ENCODE measurements around the gene PRR19. TPM values are rescaled to one million over a fixed set of nuclear protein-coding genes. Genes with fewer than 3 reads are reported as not detected.
"Not testable (repeated sequence)": the region's sequence is repeated elsewhere in the genome, so short reads cannot be mapped to it uniquely, and the experiment has no call there.

Gene PRR19, protein sequence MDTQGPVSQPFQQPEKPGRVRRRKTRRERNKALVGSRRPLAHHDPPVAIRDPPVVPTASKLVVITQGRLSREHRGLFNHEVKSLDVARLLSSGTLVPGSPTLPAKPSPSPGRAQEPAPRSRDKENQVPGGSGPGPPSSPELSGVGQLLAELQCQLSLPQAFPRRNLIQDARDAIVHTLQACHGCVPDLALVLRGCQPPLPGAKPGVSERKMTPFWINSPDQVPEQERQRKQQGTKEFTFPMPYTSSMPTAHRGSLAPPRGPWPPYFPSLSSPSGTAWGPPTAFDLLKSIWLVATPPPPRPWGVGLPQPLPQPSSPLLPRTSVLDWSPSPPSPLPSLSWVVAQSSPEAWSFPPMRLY
- total RNA-seq (2012; rRNA removed) = 0.66 and 1.3 TPM in 2 replicates

DNA sequence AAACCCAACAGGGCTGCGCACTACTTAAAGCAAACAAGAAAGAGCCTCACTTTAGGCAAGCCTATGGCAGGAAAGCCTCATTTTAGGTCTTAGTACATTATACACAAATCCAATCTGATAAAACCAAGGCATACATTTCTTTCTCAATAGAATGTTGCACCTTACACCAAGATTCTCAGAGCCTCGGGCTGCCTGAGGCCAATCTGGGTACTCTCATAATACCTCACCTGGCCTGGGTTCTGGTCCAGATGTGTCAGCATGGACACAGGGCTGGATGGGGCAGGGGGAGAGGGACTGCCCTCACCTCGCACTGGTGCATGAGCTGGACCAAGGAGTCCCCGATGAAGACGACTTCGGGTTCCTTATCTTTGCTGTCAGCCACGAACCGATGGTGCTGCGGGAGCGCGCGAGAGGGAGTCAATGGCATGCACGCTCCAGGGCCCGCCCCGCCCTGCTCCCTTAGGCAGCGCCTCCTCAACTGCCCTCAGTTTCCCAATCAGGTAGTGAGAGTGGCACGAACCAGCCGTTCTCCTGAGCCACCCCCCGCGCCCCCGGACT, at the start of gene PRR19:
PRR19 (plus strand) TSS at position 487 of the 558 bp plus-strand sequence. CDS start 7,453 bp downstream, outside the sequence.
- peaks cover 12% of the 10 kb centered on the region for H3K4me1 ChIP-seq (ENCODE audit: control insufficient read depth, insufficient read depth, low read length)
- H3K4me2 ChIP-seq (ENCODE audit: low read length) = peak within 1 kb of the TSS; percentile 98
- peak within 1 kb of the TSS; percentile 85 for H3K4me3 ChIP-seq (ENCODE audit: low read length)
- H3K9me3 ChIP-seq (replicated peaks; ENCODE audit: low read length) = no peaks in the 10 kb centered on the region
- peak within 1 kb of the TSS; percentile 76 for H3K9ac ChIP-seq (ENCODE audit: low read depth, low read length)
- H3K27me3 ChIP-seq (ENCODE audit: control insufficient read depth, insufficient read depth, low read length) = no peaks in the 10 kb centered on the region
- peaks cover 5% of the 10 kb centered on the region for H3K36me3 ChIP-seq (ENCODE audit: insufficient read depth, low read length)

DNA sequence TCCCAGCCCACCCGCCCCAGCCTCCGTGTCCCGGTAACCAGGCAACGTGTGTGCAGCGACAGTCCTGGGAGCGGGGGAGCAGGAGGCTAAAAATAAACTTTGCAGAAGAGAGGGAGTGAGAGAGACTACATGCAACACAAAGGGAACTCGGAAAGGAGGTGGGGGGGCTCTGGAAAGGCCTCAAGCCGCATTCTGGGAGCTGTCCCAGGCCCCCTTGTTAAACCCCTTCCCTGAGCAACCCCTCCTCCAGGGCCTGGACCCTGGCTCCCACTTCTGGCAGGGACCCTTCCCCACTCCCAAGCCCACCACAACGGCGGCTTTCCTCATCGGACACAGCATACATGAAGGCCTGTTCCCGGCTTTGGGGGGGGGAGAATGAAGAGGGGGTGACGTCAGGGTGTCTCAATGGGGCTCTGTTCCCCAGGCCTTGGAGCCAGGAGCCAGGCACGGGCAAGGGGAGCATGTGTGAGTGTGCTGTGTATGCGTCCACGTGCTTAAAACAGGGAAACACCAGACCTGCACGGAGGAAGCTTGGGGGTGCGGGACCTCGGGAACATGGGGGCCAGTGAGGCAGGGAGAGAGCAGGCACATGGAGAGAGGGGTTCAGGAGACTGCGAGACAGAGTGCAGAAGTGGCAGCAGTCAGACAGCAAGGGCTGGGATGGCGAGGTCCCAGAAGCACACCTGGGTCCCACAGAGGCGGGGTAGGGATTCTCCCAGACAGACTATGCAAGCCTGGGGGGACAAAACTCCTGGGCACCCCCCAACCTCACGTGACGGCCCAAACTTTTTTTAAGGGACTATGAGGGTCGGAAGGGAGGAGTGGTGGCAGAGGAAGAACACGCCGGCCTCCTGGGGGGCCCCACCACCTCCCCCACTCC, 49.3 kb upstream of the PRR19 start:
- no peaks in the 10 kb centered on the region for H3K9me3 ChIP-seq (replicated peaks; ENCODE audit: low read length)
- H3K4me3 ChIP-seq (ENCODE audit: low read length) = peak overlapping the region; percentile 95
- peaks cover 14% of the 10 kb centered on the region for H3K36me3 ChIP-seq (ENCODE audit: insufficient read depth, low read length)
- peak overlapping the region; percentile 95 for H3K4me2 ChIP-seq (ENCODE audit: low read length)
- H3K9ac ChIP-seq (ENCODE audit: low read depth, low read length) = peak overlapping the region; percentile 82
- no peaks in the 10 kb centered on the region for H3K27me3 ChIP-seq (ENCODE audit: control insufficient read depth, insufficient read depth, low read length)
- H3K4me1 ChIP-seq (ENCODE audit: control insufficient read depth, insufficient read depth, low read length) = peaks cover 46% of the 10 kb centered on the region

DNA sequence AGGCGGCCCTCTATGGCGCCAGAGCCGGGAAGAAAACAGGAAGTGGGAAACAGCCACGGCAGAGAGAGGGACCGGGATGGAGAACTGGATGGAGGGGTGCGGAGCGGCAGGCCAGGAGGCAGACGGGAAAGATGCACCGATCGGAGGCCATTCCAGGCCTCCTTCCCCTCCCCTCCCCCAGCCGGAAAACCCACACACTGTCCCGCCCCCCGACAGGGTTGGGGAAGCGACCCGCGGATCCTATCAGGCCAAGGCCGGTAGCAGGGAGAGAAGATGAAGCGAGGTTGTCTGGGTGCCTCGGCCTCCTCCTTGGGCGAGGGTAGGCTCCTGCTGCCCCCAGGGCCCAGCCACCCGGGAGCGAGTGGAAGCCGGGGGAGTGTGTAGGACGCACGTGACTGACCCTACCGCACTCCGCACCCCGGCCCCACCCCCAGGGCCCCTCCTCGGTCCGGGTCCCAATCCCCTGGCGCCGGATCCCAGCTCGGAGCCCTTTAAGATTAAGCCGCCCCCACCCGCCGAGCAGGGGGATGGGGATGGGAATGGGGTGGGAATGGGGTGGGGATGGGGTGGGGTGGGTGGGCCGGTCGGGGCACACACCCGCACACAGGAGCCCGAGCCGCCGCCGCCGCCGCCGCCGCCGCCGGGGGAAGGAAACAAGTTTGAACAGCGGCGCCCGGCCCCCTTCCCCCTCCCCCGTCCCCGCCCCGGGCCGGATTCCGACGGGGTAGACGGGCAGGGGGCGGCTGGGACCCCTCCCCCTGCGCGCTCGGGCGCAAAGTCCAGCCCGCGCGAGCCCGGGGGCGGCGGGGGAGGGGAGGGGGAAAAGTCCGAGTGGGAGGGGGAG, 48.5 kb upstream of the PRR19 start:
- H3K4me2 ChIP-seq (ENCODE audit: low read length) = peak overlapping the region; percentile 95
- H3K9ac ChIP-seq (ENCODE audit: low read depth, low read length) = peak overlapping the region; percentile 98
- no peaks in the 10 kb centered on the region for H3K9me3 ChIP-seq (replicated peaks; ENCODE audit: low read length)
- H3K36me3 ChIP-seq (ENCODE audit: insufficient read depth, low read length) = peaks cover 14% of the 10 kb centered on the region
- no peaks in the 10 kb centered on the region for H3K27me3 ChIP-seq (ENCODE audit: control insufficient read depth, insufficient read depth, low read length)
- H3K4me3 ChIP-seq (ENCODE audit: low read length) = peak overlapping the region; percentile 99
- H3K4me1 ChIP-seq (ENCODE audit: control insufficient read depth, insufficient read depth, low read length) = peaks cover 46% of the 10 kb centered on the region

DNA sequence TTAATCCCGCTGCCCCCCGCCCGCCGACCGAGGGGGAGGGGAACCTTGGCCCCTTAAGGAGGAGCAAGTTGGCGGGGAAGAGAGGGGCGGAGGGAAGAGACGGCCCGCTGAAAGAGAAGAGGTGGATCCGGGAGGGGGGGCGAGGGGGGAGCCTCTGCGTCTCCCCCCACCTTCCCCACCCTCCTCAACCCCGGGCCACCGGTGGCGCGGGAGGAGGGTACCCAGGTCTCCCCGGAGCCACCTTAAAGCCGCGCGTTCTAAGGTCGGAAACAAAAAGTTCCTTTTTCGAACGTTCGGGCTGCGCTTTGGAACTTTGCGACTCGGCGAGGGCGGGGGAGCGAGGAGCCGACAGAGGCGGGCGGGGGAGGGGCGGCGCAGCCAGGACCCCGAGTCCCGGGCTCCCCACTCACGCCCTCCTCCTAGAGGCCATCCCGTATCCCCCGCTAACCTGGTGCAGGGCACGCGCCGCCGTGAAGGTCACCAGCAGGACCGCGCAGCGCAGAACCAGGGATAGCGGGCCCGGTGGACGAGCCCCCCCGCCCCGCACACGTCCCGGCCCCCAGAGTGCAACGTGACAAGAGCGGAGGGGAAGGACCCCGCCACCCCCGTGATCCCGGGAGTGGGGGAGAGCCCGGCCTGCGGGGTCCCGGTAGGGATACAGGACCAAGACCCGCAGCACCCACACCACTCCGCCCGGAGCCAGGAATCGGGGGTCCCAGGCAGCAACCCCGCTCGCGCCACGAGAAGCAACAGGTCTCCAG, 47.7 kb upstream of the PRR19 start:
- Histone ChIP-seq H3K9me3 (replicated peaks; ENCODE audit: low read length) (no peaks in the 10 kb centered on the region), H3K27me3 (ENCODE audit: control insufficient read depth, insufficient read depth, low read length) (no peaks in the 10 kb centered on the region), H3K4me1 (ENCODE audit: control insufficient read depth, insufficient read depth, low read length) (peaks cover 46% of the 10 kb centered on the region)

DNA sequence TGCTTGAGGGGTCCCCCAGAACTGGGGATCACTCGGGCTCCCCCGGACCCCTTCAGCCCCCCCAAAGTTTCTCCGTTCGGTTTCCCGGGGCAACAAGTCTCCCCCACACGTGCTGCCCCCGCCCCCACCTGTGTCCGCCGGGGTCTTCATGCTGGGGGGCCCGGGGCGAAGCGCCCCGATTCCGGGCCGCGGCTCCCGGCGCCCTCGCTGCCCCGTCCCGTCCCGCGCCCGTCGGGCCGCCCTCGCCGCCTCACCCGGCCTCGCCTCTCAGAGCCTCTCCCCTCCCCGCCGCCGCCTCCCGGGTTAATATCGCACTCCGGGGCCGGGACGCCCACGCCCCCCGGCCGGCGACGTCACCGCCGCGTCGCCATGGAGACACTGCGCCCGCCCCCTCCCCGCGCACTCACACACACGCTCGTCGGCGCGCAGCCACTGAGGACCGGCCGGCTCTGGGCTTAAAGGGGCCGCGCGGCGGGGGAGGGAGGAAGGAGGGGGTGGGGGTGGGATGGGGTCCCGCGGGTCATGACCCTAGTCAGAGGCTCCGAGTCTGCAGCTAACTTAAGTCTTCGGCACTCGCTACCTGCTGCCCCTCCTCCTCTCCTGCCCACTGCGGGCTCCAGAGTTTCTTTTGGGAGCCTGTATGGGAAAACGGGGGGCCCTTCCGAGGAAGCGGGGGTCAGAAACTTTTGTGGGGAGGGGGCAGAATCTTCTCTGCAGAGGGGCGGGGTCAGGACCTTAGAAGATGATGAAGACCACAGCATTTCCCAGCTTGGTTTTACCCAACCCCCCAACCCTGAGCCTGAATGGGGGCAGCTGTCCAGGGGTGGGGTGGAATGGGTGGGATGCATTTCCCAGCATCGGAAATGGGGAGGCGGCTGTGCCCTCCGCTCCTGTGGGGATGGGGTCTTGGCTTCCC, 46.8 kb upstream of the PRR19 start, which contains the start of gene ERF:
ERF (minus strand) TSS at position 279 of the 916 bp plus-strand sequence; CDS start at position 150, 129 bp downstream.
- Histone ChIP-seq H3K27me3 (ENCODE audit: control insufficient read depth, insufficient read depth, low read length) (no peaks in the 10 kb centered on the region), H3K4me3 (ENCODE audit: low read length) (peak within 1 kb of the TSS; percentile 99), H3K9me3 (replicated peaks; ENCODE audit: low read length) (no peaks in the 10 kb centered on the region), H3K4me1 (ENCODE audit: control insufficient read depth, insufficient read depth, low read length) (peaks cover 43% of the 10 kb centered on the region), H3K4me2 (ENCODE audit: low read length) (peak within 1 kb of the TSS; percentile 97), H3K36me3 (ENCODE audit: insufficient read depth, low read length) (peaks cover 7% of the 10 kb centered on the region), H3K9ac (ENCODE audit: low read depth, low read length) (peak within 1 kb of the TSS; percentile 98)

More for the DNA sequence above, 47.7 kb upstream of the PRR19 start:
- Histone ChIP-seq H3K4me3 (ENCODE audit: low read length) (peak overlapping the region; percentile 99), H3K36me3 (ENCODE audit: insufficient read depth, low read length) (peaks cover 14% of the 10 kb centered on the region), H3K4me2 (ENCODE audit: low read length) (peak overlapping the region; percentile 79), H3K9ac (ENCODE audit: low read depth, low read length) (peak overlapping the region; percentile 98)

DNA sequence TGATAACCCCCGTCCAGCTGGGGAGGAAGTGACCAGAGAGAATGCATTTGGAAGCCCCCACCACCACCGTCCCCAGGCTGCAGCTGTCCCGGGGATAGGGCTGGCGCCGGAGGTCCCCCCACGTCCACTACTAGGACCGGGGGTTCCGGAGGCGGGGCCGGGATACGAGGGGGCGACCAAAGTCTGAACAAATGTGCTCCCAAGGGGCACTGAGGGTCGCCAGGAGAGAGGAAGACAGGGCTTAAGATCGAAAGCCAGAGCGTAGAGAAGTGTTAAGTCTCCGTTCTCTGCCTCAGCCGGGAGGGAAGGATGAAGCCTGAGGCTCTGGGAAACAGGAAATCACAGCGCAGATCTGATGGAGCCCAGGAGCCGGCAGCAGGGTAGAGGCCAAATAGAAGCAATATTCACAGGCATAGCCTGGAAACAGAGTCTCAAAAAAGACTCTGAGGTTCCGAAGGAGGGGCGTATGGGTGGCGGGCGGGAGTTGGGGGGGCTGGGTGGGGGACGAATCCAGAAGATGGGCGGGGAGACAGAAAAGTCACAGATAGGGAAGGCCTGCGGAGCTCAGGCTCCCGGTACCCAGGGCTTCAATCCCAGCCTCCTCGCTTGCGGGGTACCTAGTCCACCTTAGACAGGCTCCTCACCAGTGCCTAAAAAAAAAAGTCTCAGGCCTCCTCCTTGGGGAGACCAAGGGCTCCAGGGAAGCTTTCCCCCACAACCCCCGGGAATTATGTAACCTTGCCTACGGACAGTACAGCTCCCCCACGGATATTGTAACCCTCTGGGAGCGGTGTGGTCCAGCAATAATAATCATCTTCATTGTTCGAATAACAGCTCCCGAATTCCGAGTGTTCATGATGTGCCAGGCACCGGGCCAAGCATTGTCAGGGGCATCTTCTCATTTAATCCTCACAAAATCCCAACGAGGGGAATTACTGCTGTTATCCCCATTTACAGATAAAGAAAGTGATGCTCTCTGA, 45.9 kb upstream of the PRR19 start:
- Histone ChIP-seq H3K4me3 (ENCODE audit: low read length) (peak overlapping the region; percentile 75), H3K9me3 (replicated peaks; ENCODE audit: low read length) (no peaks in the 10 kb centered on the region), H3K9ac (ENCODE audit: low read depth, low read length) (peak overlapping the region; percentile 82), H3K27me3 (ENCODE audit: control insufficient read depth, insufficient read depth, low read length) (no peaks in the 10 kb centered on the region), H3K4me1 (ENCODE audit: control insufficient read depth, insufficient read depth, low read length) (peaks cover 33% of the 10 kb centered on the region), H3K4me2 (ENCODE audit: low read length) (peak overlapping the region; percentile 97), H3K36me3 (ENCODE audit: insufficient read depth, low read length) (no peaks in the 10 kb centered on the region)

DNA sequence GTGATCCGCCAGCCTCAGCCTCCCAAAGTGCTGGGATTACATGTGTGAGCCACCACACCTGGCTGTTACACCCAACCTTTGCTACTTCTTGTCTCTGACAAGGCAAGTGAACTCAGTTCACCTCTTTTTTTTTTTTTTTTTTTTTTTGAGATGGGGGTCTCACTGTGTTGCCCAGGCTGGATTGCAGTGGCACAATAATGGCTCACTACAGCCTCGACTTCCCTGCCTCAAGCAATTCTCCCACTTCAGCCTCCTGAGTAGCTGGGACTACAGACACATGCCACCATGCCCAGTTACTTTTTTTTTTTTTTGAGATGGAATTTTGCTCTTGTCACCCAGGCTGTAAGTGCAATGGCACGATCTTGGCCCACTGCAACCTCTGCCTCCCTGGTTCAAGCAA, 44.1 kb upstream of the PRR19 start:
- H3K27me3 ChIP-seq (ENCODE audit: control insufficient read depth, insufficient read depth, low read length); H3K4me3 ChIP-seq (ENCODE audit: low read length); H3K9ac ChIP-seq (ENCODE audit: low read depth, low read length); H3K9me3 ChIP-seq (replicated peaks; ENCODE audit: low read length); H3K36me3 ChIP-seq (ENCODE audit: insufficient read depth, low read length); H3K4me2 ChIP-seq (ENCODE audit: low read length): not testable (repeated sequence)
- H3K4me1 ChIP-seq (ENCODE audit: control insufficient read depth, insufficient read depth, low read length) = peaks cover 17% of the 10 kb centered on the region

DNA sequence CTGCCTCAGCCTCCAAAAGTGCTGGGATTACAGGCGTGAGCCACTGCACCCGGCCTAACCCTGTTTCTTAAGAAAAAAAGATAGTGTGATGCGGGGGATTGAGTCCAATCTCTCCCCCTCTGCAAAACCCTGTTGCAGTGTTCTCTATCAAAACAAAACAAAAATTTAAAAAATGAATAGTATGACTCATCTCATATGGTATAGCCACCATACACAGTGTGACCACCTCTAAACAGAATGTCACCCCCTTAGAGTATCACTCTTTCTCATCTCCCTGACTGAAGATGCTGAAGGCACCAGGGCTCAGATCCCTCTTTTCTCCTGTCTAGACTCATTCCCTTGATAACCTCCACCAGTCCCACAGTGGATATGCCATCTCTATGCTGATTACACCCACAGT, 40.2 kb upstream of the PRR19 start:
- no peak overlapping the region for H3K4me2 ChIP-seq (ENCODE audit: low read length)
- peaks cover 1% of the 10 kb centered on the region for H3K4me1 ChIP-seq (ENCODE audit: control insufficient read depth, insufficient read depth, low read length)
- H3K9ac ChIP-seq (ENCODE audit: low read depth, low read length) = no peak overlapping the region
- H3K36me3 ChIP-seq (ENCODE audit: insufficient read depth, low read length) = no peaks in the 10 kb centered on the region
- H3K4me3 ChIP-seq (ENCODE audit: low read length) = no peak overlapping the region
- no peaks in the 10 kb centered on the region for H3K9me3 ChIP-seq (replicated peaks; ENCODE audit: low read length)
- no peaks in the 10 kb centered on the region for H3K27me3 ChIP-seq (ENCODE audit: control insufficient read depth, insufficient read depth, low read length)

DNA sequence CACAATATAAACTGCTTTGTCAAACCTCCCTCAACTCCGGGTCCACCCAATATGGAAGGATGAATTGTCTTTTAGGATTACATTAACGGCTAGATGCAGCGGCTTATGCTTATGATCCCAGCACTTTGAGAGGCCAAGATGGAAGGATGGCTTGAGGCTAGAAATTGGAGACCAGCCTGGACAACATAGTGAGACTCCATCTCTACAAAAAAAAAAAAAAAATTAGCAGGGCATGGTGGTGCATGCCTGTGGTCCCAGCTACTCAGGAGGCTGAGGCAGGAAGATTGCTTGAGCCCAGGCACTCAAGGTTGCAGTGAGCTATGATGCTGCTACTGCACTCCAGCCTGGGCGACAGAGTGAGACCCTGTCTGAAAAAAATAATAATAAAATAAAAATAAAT, 35.8 kb upstream of the PRR19 start:
- not testable (repeated sequence) for H3K4me2 ChIP-seq (ENCODE audit: low read length); H3K27me3 ChIP-seq (ENCODE audit: control insufficient read depth, insufficient read depth, low read length); H3K9ac ChIP-seq (ENCODE audit: low read depth, low read length); H3K9me3 ChIP-seq (replicated peaks; ENCODE audit: low read length); H3K36me3 ChIP-seq (ENCODE audit: insufficient read depth, low read length); H3K4me3 ChIP-seq (ENCODE audit: low read length)
- peaks cover 19% of the 10 kb centered on the region for H3K4me1 ChIP-seq (ENCODE audit: control insufficient read depth, insufficient read depth, low read length)
